ENCODE data around the gene NTF3.

DNA sequence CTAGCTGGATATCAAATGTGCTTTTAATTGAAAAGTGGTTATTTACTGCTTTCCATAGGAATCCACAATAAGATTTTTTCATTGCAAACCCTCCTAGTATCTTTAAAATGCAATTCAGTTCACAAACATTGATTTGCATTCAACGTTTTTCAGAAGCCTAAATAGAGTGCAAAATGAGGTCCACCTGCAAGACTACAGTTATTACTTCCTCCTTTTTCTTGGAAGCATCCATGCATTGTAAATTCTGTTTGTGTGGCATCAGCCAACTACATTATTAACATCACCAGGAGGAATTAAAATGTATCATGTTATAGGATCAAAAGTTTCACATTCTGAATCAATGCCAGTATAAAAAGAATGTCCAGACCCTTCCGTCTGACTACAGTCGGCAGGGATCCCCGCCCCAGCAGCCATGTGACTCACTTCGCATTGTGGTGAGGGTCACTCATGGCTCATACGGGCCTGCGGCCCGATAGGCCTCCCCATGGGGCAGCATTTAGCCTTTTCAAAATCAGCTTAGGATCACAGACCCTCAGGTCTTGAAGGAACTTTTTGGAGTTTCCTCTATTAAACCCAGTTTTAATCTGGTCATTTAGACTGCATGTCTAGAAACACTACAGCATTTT is 46.3 kb downstream of the NTF3 start:
- TF ChIP-seq, protein P1, sequence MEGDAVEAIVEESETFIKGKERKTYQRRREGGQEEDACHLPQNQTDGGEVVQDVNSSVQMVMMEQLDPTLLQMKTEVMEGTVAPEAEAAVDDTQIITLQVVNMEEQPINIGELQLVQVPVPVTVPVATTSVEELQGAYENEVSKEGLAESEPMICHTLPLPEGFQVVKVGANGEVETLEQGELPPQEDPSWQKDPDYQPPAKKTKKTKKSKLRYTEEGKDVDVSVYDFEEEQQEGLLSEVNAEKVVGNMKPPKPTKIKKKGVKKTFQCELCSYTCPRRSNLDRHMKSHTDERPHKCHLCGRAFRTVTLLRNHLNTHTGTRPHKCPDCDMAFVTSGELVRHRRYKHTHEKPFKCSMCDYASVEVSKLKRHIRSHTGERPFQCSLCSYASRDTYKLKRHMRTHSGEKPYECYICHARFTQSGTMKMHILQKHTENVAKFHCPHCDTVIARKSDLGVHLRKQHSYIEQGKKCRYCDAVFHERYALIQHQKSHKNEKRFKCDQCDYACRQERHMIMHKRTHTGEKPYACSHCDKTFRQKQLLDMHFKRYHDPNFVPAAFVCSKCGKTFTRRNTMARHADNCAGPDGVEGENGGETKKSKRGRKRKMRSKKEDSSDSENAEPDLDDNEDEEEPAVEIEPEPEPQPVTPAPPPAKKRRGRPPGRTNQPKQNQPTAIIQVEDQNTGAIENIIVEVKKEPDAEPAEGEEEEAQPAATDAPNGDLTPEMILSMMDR (IDR thresholded peaks at IDR 0.05; ENCODE audit: insufficient read depth, low read depth, low read length): no peak
- no peak for TF ChIP-seq EZH2 (IDR thresholded peaks at IDR 0.05; ENCODE audit: insufficient read depth, low read length)

All from astrocyte (in vitro differentiated cells and primary cell).